ENCODE measurements around the gene ATP6V0A4. TPM values are rescaled to one million over a fixed set of nuclear protein-coding genes. Genes with fewer than 3 reads are reported as not detected.
A peak's percentile ranks its signal among the peaks of the same experiment; 100 is the strongest.

The ATP6V0A4 gene
- total RNA-seq, 1 experiment from 2014 or later, result 9.1 TPM

DNA sequence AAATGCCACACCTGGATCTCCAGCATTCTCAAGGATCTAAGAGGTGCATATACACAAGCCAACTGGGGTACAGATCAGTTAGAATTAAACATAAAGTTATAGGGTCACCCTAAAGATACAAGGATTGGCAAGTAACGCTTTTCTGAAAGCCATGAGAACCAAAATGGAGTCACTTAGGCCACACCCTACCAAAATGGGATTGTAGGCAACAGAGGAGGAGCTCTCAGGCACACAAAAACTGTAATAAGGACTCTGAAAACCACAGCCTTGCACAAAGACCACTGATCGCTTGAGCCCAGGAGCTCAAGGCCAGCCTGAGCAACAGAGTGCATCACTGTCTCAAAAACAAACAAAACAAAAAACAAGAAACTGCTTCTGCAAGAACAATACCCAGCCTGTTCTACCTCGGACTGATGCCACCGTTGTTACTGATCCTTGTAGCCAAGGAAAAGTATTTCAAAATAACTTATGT is 132.3 kb downstream of the ATP6V0A4 start:
- H3K27me3 ChIP-seq (ENCODE audit: insufficient read depth, low read depth), result no peaks in the 10 kb centered on the region
- no peak for DNase-seq
- H3K9me2 ChIP-seq (ENCODE audit: insufficient read depth), result no peaks in the 10 kb centered on the region
- no peaks in the 10 kb centered on the region for H3K36me3 ChIP-seq (ENCODE audit: low read depth)
- intact Hi-C loops (cut with micrococcal nuclease; ENCODE audit: unreplicated experiment), result loop anchor here (5.0 to 10.0 kb wide), 2 partner anchors 199 to 203 kb away; partner anchors contain the start of gene TRIM24
- ChIA-PET CTCF (no interaction called here), POLR2A (ENCODE audit: unreplicated experiment) (no interaction called here)
- no peaks in the 10 kb centered on the region for H4K20me1 ChIP-seq (ENCODE audit: insufficient read depth)
- H3K4me2 ChIP-seq, result peak overlapping the region; percentile 51
- H3K27ac ChIP-seq, result no peak overlapping the region
- no peaks in the 10 kb centered on the region for H3K79me2 ChIP-seq (ENCODE audit: low read depth)
- H3K4me3 ChIP-seq, result no peak overlapping the region
- TF ChIP-seq, protein P1, sequence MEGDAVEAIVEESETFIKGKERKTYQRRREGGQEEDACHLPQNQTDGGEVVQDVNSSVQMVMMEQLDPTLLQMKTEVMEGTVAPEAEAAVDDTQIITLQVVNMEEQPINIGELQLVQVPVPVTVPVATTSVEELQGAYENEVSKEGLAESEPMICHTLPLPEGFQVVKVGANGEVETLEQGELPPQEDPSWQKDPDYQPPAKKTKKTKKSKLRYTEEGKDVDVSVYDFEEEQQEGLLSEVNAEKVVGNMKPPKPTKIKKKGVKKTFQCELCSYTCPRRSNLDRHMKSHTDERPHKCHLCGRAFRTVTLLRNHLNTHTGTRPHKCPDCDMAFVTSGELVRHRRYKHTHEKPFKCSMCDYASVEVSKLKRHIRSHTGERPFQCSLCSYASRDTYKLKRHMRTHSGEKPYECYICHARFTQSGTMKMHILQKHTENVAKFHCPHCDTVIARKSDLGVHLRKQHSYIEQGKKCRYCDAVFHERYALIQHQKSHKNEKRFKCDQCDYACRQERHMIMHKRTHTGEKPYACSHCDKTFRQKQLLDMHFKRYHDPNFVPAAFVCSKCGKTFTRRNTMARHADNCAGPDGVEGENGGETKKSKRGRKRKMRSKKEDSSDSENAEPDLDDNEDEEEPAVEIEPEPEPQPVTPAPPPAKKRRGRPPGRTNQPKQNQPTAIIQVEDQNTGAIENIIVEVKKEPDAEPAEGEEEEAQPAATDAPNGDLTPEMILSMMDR (conservative IDR thresholded peaks at IDR 0.05), result no peak
- no peak for TF ChIP-seq EZH2 (IDR thresholded peaks at IDR 0.05; ENCODE audit: low read depth)
- BruUV-seq (replicated peaks), result no TSS peak
- peaks cover 18% of the 10 kb centered on the region; the same call in 1 of the 2 replicates for H3F3A ChIP-seq (ENCODE audit: insufficient read depth, low read depth)
- peaks cover 5% of the 10 kb centered on the region for H3K9me3 ChIP-seq (ENCODE audit: insufficient read depth, low read depth)
- peaks cover 42% of the 10 kb centered on the region for H3K4me1 ChIP-seq (replicated peaks; ENCODE audit: insufficient read depth)
- no peak overlapping the region for H2AFZ ChIP-seq

DNA sequence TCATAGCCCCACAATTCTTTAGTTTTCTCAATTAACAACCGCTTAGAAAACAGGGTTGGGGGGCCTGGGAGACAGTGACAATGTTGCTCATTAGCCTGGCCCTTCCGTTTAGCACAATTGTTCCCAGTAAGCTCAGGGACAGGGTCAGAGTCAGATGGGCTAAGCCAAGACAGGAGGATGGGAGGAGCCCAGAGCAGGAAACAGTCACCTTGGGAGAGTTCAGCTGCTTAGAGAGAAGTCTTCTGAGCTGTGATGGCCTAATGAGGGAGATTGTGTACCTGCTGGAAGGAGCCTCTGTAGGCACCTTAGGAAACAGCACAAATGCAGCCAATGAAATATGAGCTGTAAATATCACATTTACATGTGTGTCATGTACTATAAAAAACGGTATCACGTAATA is 132.7 kb downstream of the ATP6V0A4 start:
- ChIA-PET POLR2A (ENCODE audit: unreplicated experiment) (no interaction called here), CTCF (no interaction called here)
- no peaks in the 10 kb centered on the region for H3K36me3 ChIP-seq (ENCODE audit: low read depth)
- no peak for DNase-seq
- H3F3A ChIP-seq (ENCODE audit: insufficient read depth, low read depth), result peaks cover 18% of the 10 kb centered on the region; the same call in 1 of the 2 replicates
- H3K79me2 ChIP-seq (ENCODE audit: low read depth), result no peaks in the 10 kb centered on the region
- TF ChIP-seq EZH2 (IDR thresholded peaks at IDR 0.05; ENCODE audit: low read depth), result no peak
- TF ChIP-seq, protein P1 (conservative IDR thresholded peaks at IDR 0.05), result no peak
- H4K20me1 ChIP-seq (ENCODE audit: insufficient read depth), result no peaks in the 10 kb centered on the region
- peaks cover 5% of the 10 kb centered on the region for H3K9me3 ChIP-seq (ENCODE audit: insufficient read depth, low read depth)
- H3K4me3 ChIP-seq, result peak overlapping the region; percentile 33; the same call in 1 of the 2 replicates
- intact Hi-C loops (cut with micrococcal nuclease; ENCODE audit: unreplicated experiment), result loop anchor here (5.0 to 10.0 kb wide), 2 partner anchors 200 to 203 kb away; partner anchors contain the start of gene TRIM24
- H3K4me1 ChIP-seq (replicated peaks; ENCODE audit: insufficient read depth), result peaks cover 40% of the 10 kb centered on the region
- no peak overlapping the region for H2AFZ ChIP-seq
- BruUV-seq (replicated peaks), result no TSS peak
- no peaks in the 10 kb centered on the region for H3K9me2 ChIP-seq (ENCODE audit: insufficient read depth)
- no peak overlapping the region for H3K27ac ChIP-seq
- peak overlapping the region; percentile 51 for H3K4me2 ChIP-seq
- no peaks in the 10 kb centered on the region for H3K27me3 ChIP-seq (ENCODE audit: insufficient read depth, low read depth)

DNA sequence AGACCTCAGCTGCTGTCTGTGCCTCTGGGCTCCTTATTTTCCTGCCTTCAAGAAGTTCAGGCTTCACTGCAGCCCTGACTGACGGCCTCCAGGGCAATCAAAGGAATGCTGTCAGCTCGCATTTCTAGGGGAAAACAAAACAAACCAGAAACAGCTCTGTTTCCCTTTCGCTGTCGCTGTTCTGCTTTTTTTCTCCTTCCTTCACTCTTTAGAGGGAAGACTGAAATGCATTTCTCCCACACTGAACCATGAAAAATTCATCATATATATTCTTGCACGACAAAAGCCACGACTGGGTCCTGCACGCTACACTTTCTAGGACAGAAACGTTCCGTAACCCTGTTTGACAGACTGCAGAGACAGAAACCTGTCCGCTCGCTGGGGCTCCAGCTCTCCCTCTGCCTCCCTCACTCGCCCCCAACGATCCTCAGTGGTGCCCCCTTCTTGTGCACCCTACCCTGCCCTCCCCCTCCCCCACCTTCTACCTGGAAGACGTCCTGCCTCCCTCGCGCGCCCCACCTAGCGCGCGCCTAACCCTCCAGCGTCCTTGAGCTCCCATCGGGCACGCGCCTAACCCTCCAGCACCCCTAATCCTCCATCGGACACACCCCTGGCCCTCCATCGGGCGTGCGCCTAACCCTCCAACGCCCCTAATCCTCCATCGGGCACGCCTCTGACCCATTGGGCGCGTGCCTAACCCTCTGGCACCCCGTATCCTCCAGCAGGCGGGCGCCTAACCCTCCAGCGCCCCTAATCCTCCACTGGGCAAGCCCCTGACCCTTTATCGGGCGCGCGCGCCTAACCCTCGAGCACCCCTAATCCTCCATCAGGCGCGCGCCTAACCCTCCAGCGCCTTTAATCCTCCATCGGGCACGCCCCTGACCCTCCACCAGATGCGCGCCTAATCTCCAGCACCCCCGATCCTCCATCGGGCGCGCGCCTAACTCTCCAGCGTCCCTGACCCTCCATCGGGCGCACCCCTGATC is 134.0 kb downstream of the ATP6V0A4 start:
- H3K79me2 ChIP-seq (ENCODE audit: low read depth), result no peaks in the 10 kb centered on the region
- no peaks in the 10 kb centered on the region for H4K20me1 ChIP-seq (ENCODE audit: insufficient read depth)
- H3F3A ChIP-seq (ENCODE audit: insufficient read depth, low read depth), result peaks cover 21% of the 10 kb centered on the region; the same call in 1 of the 2 replicates
- no peaks in the 10 kb centered on the region for H3K27me3 ChIP-seq (ENCODE audit: insufficient read depth, low read depth)
- peak overlapping the region; percentile 78 for H3K4me2 ChIP-seq
- intact Hi-C loops (cut with micrococcal nuclease; ENCODE audit: unreplicated experiment), result loop anchor here (5.0 to 10.0 kb wide), 2 partner anchors 73 to 201 kb away; no protein-coding TSS in a partner anchor
- peak; percentile 69 to 90 for DNase-seq
- H3K27ac ChIP-seq, result peak overlapping the region; percentile 64
- H2AFZ ChIP-seq, result peak overlapping the region; percentile 80
- POLR2A ChIA-PET (ENCODE audit: unreplicated experiment), result no interaction called here
- no peaks in the 10 kb centered on the region for H3K36me3 ChIP-seq (ENCODE audit: low read depth)
- H3K9me3 ChIP-seq (ENCODE audit: insufficient read depth, low read depth), result peaks cover 5% of the 10 kb centered on the region
- CTCF ChIA-PET, result interaction anchor here (0.5 to 0.7 kb wide), 3 partner anchors 88 to 655 kb away, joined by 3 to 4 read pairs (median 3); no protein-coding TSS in a partner anchor
- no peak for TF ChIP-seq EZH2 (IDR thresholded peaks at IDR 0.05; ENCODE audit: low read depth)
- TF ChIP-seq, protein P1 (conservative IDR thresholded peaks at IDR 0.05), result no peak
- peaks cover 32% of the 10 kb centered on the region for H3K4me1 ChIP-seq (replicated peaks; ENCODE audit: insufficient read depth)
- no peaks in the 10 kb centered on the region for H3K9me2 ChIP-seq (ENCODE audit: insufficient read depth)
- no TSS peak for BruUV-seq (replicated peaks)
- H3K4me3 ChIP-seq, result peak overlapping the region; percentile 53
